ENCODE results near the gene MUL1.
"Not testable (repeated sequence)": the region's sequence is repeated elsewhere in the genome, so short reads cannot be mapped to it uniquely, and the experiment has no call there.

The MUL1 gene

GRCh38 chr1:20538227-20538626 is 30.3 kb upstream of the MUL1 start:
- H3K27ac ChIP-seq (ENCODE audit: low read depth, low read length): no peak overlapping the region
- H3K4me3 ChIP-seq (ENCODE audit: low read depth, low read length): no peak overlapping the region
- H3K79me2 ChIP-seq (ENCODE audit: control insufficient read depth, insufficient read depth, low read length, unreplicated experiment): no peaks in the 10 kb centered on the region
- no peaks in the 10 kb centered on the region for H3K36me3 ChIP-seq (ENCODE audit: insufficient read depth, low read length)
- H3K4me1 ChIP-seq (ENCODE audit: control insufficient read depth, insufficient read depth, low read length, unreplicated experiment): no peaks in the 10 kb centered on the region
- H3K27me3 ChIP-seq (ENCODE audit: insufficient read depth, low read length): peaks cover 36% of the 10 kb centered on the region; the same call in 1 of the 2 replicates
- no peak overlapping the region for H2AFZ ChIP-seq (ENCODE audit: low read length, unreplicated experiment)

- no peak overlapping the region for H3K27ac ChIP-seq (ENCODE audit: low read depth, low read length)
Measured at GRCh38 chr1:20534659-20535417, 26.9 kb upstream of the MUL1 start.

GRCh38 chr1:20533635-20534034 is 25.7 kb upstream of the MUL1 start:
- H3K4me3 ChIP-seq (ENCODE audit: low read depth, low read length): no peak overlapping the region
- H3K36me3 ChIP-seq (ENCODE audit: insufficient read depth, low read length): no peaks in the 10 kb centered on the region
- no peaks in the 10 kb centered on the region for H3K4me1 ChIP-seq (ENCODE audit: control insufficient read depth, insufficient read depth, low read length, unreplicated experiment)
- H3K79me2 ChIP-seq (ENCODE audit: control insufficient read depth, insufficient read depth, low read length, unreplicated experiment): no peaks in the 10 kb centered on the region
- peaks cover 63% of the 10 kb centered on the region for H3K27me3 ChIP-seq (ENCODE audit: insufficient read depth, low read length)
- no peak overlapping the region for H3K27ac ChIP-seq (ENCODE audit: low read depth, low read length)
- no peak overlapping the region for H2AFZ ChIP-seq (ENCODE audit: low read length, unreplicated experiment)

More at GRCh38 chr1:20534659-20535417, 26.9 kb upstream of the MUL1 start:
- peaks cover 51% of the 10 kb centered on the region for H3K27me3 ChIP-seq (ENCODE audit: insufficient read depth, low read length)
- no peaks in the 10 kb centered on the region for H3K79me2 ChIP-seq (ENCODE audit: control insufficient read depth, insufficient read depth, low read length, unreplicated experiment)
- no peaks in the 10 kb centered on the region for H3K4me1 ChIP-seq (ENCODE audit: control insufficient read depth, insufficient read depth, low read length, unreplicated experiment)
- no peaks in the 10 kb centered on the region for H3K36me3 ChIP-seq (ENCODE audit: insufficient read depth, low read length)
- H3K4me3 ChIP-seq (ENCODE audit: low read depth, low read length): no peak overlapping the region
- no peak overlapping the region for H2AFZ ChIP-seq (ENCODE audit: low read length, unreplicated experiment)

GRCh38 chr1:20530901-20531300 is 22.9 kb upstream of the MUL1 start:
- Histone ChIP-seq H3K4me3 (ENCODE audit: low read depth, low read length) (no peak overlapping the region), H2AFZ (ENCODE audit: low read length, unreplicated experiment) (no peak overlapping the region), H3K36me3 (ENCODE audit: insufficient read depth, low read length) (no peaks in the 10 kb centered on the region), H3K27ac (ENCODE audit: low read depth, low read length) (no peak overlapping the region), H3K79me2 (ENCODE audit: control insufficient read depth, insufficient read depth, low read length, unreplicated experiment) (no peaks in the 10 kb centered on the region), H3K4me1 (ENCODE audit: control insufficient read depth, insufficient read depth, low read length, unreplicated experiment) (no peaks in the 10 kb centered on the region), H3K27me3 (ENCODE audit: insufficient read depth, low read length) (peaks cover 65% of the 10 kb centered on the region)

DNA sequence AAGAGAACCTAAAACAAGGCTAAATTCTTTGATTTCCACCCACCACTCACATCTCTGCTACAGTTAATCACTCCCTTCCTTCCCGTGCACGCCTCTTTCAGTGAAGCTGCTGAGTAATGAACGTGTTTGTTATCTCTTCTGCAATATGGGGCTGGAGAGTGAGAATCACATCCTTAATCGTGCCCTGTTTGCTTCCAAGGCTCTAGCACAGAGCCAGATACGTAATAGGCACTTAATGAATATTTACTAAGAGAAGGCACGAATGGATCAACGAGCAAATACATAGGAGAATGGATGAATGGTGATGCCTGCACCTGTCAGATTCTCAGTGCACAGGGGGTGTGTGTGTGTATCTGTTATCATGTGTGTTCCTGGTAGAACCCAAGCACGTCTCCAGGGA is 22.4 kb upstream of the MUL1 start:
- no peak overlapping the region for H2AFZ ChIP-seq (ENCODE audit: low read length, unreplicated experiment)
- H3K27ac ChIP-seq (ENCODE audit: low read depth, low read length): no peak overlapping the region
- no peaks in the 10 kb centered on the region for H3K4me1 ChIP-seq (ENCODE audit: control insufficient read depth, insufficient read depth, low read length, unreplicated experiment)
- no peaks in the 10 kb centered on the region for H3K36me3 ChIP-seq (ENCODE audit: insufficient read depth, low read length)
- peaks cover 59% of the 10 kb centered on the region for H3K27me3 ChIP-seq (ENCODE audit: insufficient read depth, low read length)
- H3K79me2 ChIP-seq (ENCODE audit: control insufficient read depth, insufficient read depth, low read length, unreplicated experiment): no peaks in the 10 kb centered on the region
- H3K4me3 ChIP-seq (ENCODE audit: low read depth, low read length): no peak overlapping the region

DNA sequence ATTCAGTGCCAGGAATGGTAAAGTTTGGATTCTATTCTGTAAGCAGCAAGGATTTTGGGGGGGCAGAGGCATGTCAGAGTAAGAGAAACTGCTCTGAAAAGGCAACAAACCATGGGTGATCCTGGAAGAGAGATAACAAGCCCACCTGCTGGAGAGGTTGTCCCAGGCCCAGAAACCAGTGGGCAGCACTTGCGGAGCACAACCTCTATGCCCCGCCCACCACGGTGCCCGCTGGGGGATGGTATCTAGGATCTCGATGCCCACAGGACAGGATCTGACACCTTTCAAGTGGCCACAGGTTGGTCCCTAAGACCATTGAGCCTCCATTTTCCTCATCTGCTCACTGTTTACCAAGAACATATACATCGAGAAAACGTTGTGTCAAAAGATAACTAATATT is 20.3 kb upstream of the MUL1 start:
- no peaks in the 10 kb centered on the region for H3K79me2 ChIP-seq (ENCODE audit: control insufficient read depth, insufficient read depth, low read length, unreplicated experiment)
- peaks cover 38% of the 10 kb centered on the region for H3K27me3 ChIP-seq (ENCODE audit: insufficient read depth, low read length)
- H3K36me3 ChIP-seq (ENCODE audit: insufficient read depth, low read length): no peaks in the 10 kb centered on the region
- no peak overlapping the region for H3K4me3 ChIP-seq (ENCODE audit: low read depth, low read length)
- H3K4me1 ChIP-seq (ENCODE audit: control insufficient read depth, insufficient read depth, low read length, unreplicated experiment): no peaks in the 10 kb centered on the region
- no peak overlapping the region for H2AFZ ChIP-seq (ENCODE audit: low read length, unreplicated experiment)
- H3K27ac ChIP-seq (ENCODE audit: low read depth, low read length): no peak overlapping the region

DNA sequence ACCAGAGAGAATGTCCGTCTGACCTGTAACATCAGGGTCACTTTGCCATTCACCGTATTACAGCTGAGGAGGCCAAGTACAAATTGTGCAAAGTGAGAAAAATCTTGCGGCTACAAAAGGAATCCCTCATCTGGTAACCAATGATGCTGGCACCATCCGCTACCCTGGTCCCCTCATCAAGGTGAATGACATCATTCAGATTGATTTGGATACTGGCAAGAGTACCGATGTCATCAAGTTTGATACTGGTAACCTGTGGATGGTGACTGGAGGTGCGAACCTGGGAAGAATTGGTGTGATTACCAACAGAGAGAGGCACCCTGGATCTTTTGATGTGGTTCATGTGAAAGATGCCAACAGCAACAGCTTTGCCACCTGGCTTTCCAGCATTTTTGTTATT is 18.3 kb upstream of the MUL1 start:
- no peaks in the 10 kb centered on the region for H3K79me2 ChIP-seq (ENCODE audit: control insufficient read depth, insufficient read depth, low read length, unreplicated experiment)
- H3K27ac ChIP-seq (ENCODE audit: low read depth, low read length): no peak overlapping the region
- H3K36me3 ChIP-seq (ENCODE audit: insufficient read depth, low read length): no peaks in the 10 kb centered on the region
- H3K4me3 ChIP-seq (ENCODE audit: low read depth, low read length): no peak overlapping the region
- peaks cover 36% of the 10 kb centered on the region for H3K27me3 ChIP-seq (ENCODE audit: insufficient read depth, low read length)
- no peaks in the 10 kb centered on the region for H3K4me1 ChIP-seq (ENCODE audit: control insufficient read depth, insufficient read depth, low read length, unreplicated experiment)
- H2AFZ ChIP-seq (ENCODE audit: low read length, unreplicated experiment): no peak overlapping the region

GRCh38 chr1:20521960-20522861 is 14.3 kb upstream of the MUL1 start:
- Histone ChIP-seq H3K4me3 (ENCODE audit: low read depth, low read length) (peak overlapping the region; percentile 57), H3K79me2 (ENCODE audit: control insufficient read depth, insufficient read depth, low read length, unreplicated experiment) (no peaks in the 10 kb centered on the region), H3K4me1 (ENCODE audit: control insufficient read depth, insufficient read depth, low read length, unreplicated experiment) (no peaks in the 10 kb centered on the region), H3K36me3 (ENCODE audit: insufficient read depth, low read length) (no peaks in the 10 kb centered on the region), H3K27ac (ENCODE audit: low read depth, low read length) (no peak overlapping the region), H3K27me3 (ENCODE audit: insufficient read depth, low read length) (peaks cover 5% of the 10 kb centered on the region; the same call in 1 of the 2 replicates), H2AFZ (ENCODE audit: low read length, unreplicated experiment) (no peak overlapping the region)

GRCh38 chr1:20519609-20520262 is 11.8 kb upstream of the MUL1 start:
- H3K4me3 ChIP-seq (ENCODE audit: low read depth, low read length); H3K27me3 ChIP-seq (ENCODE audit: insufficient read depth, low read length); H2AFZ ChIP-seq (ENCODE audit: low read length, unreplicated experiment); H3K79me2 ChIP-seq (ENCODE audit: control insufficient read depth, insufficient read depth, low read length, unreplicated experiment); H3K36me3 ChIP-seq (ENCODE audit: insufficient read depth, low read length); H3K27ac ChIP-seq (ENCODE audit: low read depth, low read length); H3K4me1 ChIP-seq (ENCODE audit: control insufficient read depth, insufficient read depth, low read length, unreplicated experiment): not testable (repeated sequence)

GRCh38 chr1:20511518-20512428 is 3.8 kb upstream of the MUL1 start:
- Histone ChIP-seq H3K4me3 (ENCODE audit: low read depth, low read length) (no peak overlapping the region), H3K79me2 (ENCODE audit: control insufficient read depth, insufficient read depth, low read length, unreplicated experiment) (peaks cover 12% of the 10 kb centered on the region), H3K27me3 (ENCODE audit: insufficient read depth, low read length) (no peaks in the 10 kb centered on the region), H3K4me1 (ENCODE audit: control insufficient read depth, insufficient read depth, low read length, unreplicated experiment) (peaks cover 5% of the 10 kb centered on the region), H3K27ac (ENCODE audit: low read depth, low read length) (no peak overlapping the region), H3K36me3 (ENCODE audit: insufficient read depth, low read length) (no peaks in the 10 kb centered on the region), H2AFZ (ENCODE audit: low read length, unreplicated experiment) (no peak overlapping the region)

All from ACC112 (cell line).